Gastrocnemius medialis (tissue), 4 donors: ENCODE measurements around the gene CNTN4.

Source experiments
- POLR2A ChIP-seq, 2 donors: fragments of 450-650 bp; IDR thresholded peaks; one replicate each; pipeline ENCODE4 v1.6.1; 2017; ENCODE audit warnings: antibody characterized with exemption in 2 of 2, mild to moderate bottlenecking in 2 of 2, moderate library complexity in 2 of 2
- TF ChIP-seq, protein P1 (sequence below), 5 experiments: fragments of 450-650 bp in 3 of 5; fragments of 200-600 bp in 2 of 5; sonication (generic) in 2 of 5; IDR thresholded peaks in 4 of 5; conservative IDR thresholded peaks in 1 of 5; 1 replicate in 4 of 5; 2 replicates in 1 of 5; pipeline ENCODE4 v1.5.1; 2016 to 2019; ENCODE audit warnings: antibody characterized with exemption in 5 of 5, mild to moderate bottlenecking in 3 of 5, moderate library complexity in 3 of 5

- TF ChIP-seq, protein P1, sequence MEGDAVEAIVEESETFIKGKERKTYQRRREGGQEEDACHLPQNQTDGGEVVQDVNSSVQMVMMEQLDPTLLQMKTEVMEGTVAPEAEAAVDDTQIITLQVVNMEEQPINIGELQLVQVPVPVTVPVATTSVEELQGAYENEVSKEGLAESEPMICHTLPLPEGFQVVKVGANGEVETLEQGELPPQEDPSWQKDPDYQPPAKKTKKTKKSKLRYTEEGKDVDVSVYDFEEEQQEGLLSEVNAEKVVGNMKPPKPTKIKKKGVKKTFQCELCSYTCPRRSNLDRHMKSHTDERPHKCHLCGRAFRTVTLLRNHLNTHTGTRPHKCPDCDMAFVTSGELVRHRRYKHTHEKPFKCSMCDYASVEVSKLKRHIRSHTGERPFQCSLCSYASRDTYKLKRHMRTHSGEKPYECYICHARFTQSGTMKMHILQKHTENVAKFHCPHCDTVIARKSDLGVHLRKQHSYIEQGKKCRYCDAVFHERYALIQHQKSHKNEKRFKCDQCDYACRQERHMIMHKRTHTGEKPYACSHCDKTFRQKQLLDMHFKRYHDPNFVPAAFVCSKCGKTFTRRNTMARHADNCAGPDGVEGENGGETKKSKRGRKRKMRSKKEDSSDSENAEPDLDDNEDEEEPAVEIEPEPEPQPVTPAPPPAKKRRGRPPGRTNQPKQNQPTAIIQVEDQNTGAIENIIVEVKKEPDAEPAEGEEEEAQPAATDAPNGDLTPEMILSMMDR (IDR thresholded peaks at IDR 0.05 in 4 of 5, conservative IDR thresholded peaks at IDR 0.05 in 1 of 5) = no peak
- no peak for TF ChIP-seq POLR2A (IDR thresholded peaks at IDR 0.05)
Observed at GRCh38 chr3:2873986-2874385, 775.3 kb downstream of the CNTN4 start.
